ENCODE measurements around the gene UTP25.

UTP25 gene

DNA sequence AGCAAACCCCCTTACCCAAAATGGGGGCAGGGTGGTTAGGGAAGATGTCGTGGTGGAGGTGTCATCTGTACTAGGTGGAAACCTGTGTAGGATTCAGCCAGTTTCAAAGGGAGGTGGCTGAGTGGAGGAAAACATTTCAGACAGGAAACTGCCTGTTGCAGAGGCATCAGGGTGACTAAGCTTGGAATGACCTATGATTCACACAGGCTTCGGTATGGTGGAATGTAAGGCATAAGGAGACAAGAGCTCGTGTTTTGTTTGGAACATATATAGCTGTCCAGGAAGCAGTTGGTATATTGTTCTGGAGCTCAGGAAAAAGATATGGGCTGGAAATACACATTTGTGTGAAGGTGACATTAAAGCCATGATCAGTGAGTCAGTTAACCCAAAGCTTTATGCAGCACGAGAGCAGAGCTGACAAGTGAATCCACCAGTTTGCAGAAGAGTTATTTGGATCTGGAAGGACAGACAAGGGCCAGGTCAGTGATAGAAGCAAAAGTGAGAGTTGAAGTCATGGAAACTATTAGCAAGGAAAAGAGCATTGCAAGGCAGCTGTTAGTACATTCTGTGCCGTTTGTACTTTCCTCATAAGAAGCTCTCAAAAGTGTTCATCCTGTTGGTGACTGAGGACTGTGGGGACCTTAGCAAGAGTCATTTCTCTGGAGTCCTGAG, 12.2 kb downstream of the UTP25 start:
- peak; percentile 99 for DNase-seq (ENCODE audit: low spot score)

DNA sequence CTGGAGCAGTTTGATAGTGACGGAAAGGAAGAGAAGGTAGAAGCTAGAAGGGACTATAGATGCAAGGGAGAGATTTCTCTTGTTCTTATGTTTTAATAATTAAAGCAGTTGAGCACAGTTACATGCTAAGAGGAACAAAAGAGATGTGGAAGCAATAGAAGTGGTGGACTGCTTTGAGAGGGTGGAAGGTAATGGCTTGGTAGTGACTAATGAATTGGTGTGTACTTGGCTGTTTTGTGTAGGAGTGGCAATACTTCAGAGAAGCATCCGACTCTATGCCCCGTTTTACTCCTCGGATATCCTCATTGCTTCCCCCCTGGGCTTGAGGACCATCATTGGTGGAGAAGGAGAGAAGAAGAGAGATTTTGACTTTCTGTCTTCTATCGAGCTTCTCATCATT, 12.8 kb downstream of the UTP25 start:
- DNase-seq (ENCODE audit: low spot score), result no peak

DNA sequence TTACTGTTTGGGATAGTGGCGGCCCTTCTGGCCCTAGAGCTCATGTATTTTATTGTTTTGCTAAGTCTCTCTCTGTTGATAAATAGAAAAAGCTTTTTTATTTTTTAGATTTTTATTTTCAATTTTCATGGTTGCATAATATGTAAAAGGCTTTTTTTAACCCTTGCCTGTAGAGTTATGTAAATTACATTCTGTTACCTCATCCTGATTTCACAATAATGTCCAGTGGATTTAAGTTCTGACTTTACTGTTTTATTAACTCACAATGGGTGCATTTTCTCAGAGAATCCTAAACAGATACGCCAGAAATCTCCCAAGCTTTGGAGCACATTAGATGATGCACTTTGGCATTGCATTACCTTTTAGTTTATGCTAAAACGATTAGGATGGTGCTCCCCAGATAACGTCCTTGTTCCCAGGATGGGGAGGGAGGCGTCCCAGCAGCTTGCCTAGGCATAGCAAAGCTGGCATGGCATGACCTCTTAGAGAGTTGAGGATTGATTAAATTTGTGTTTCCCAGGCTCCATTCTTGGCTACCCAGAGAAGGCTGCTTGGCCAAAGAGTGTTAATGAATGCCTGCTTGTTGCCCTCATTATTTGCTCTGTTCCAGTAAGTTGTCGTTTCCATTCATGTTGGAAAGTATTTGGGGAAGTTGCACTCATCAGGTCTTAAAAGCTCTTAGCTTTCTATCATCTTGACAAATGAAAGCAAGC, 17.1 kb downstream of the UTP25 start:
- DNase-seq (ENCODE audit: low spot score), result no peak

DNA sequence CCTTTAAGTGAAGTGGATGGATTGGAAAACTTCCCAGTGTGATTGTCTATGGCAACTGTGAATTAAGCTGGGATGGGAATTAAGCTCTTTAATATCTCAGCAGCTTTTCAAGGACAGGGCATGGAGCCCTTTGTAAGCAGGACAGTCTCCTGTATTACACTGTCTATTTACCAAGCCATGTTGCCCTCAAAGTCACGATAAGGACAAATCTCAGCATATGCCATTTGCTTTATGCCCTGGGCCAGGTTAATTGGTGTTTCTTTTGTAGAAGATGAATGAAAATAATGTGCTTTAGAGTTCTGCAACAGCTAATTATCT, 17.6 kb downstream of the UTP25 start:
- no peak for DNase-seq (ENCODE audit: low spot score)

DNA sequence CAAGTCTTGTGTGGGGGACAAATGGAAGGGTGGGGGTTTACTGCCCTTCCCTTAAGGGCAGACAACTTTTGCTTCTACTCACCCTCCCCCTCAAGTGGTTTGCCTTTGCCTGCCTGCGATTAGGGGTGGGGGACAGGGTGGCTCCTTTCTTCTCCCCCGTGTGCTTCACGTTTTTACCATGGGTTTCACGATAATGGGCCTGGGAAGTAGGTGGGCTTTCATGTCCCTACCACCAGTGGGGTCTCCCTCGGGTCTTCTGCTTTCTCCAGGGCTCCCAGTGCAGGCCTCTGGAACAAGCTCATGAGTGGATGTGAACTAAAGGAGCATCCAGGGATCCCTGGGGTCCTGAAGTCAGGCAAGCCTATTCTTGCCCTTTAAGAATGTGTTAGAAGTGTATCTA, 21.6 kb downstream of the UTP25 start:
- no peak for DNase-seq (ENCODE audit: low spot score)

DNA sequence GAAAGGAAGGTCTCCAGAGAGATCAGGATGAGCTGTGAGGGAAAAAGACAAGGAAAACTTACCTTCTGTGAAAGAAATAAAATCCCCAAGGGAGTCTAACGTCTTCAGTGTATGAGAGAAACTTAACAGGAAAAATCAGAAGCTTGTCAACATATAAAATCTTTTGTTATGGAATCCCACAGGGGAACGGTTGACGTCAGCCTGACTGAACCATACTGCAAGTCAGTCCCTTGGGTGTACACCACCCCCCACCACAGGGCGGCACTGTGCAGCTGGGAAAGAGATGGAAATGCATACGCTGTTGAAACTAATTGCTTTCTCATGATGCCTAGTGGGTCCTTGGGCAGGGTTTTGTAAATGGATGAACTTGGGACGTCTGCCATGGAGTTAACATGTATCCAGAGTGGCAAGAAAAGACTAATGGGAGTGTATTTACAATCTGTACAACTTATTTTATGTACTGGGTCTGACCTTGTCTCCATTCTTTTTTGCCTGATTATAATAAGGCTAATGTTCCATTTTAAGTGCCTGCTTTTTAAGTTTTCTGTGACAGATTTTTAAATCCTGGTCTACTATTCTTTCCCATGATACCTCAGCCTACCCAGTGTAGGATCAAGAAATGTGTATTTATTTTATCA, 22.7 kb downstream of the UTP25 start:
- DNase-seq (ENCODE audit: low spot score), result peak; percentile 93

DNA sequence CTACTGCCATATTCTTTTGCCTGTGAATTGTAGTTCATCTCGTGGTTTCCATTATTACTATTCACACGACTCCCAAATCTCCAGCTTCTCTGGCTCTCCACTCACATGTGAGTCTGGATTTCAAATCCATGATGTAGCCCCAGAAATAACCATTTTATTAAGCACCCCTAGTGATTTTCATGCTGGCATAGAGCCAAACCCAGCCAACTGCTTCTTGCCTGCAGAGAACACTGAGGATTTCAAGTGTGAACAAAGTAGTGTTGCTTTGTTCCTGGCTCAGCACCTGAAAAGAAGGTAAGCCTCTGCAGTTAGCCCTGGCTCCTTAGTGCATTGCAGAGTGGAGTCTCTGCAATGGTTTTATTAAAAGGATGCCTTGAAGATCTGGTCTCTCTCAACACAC, 25.9 kb downstream of the UTP25 start:
- DNase-seq (ENCODE audit: low spot score), result no peak

DNA sequence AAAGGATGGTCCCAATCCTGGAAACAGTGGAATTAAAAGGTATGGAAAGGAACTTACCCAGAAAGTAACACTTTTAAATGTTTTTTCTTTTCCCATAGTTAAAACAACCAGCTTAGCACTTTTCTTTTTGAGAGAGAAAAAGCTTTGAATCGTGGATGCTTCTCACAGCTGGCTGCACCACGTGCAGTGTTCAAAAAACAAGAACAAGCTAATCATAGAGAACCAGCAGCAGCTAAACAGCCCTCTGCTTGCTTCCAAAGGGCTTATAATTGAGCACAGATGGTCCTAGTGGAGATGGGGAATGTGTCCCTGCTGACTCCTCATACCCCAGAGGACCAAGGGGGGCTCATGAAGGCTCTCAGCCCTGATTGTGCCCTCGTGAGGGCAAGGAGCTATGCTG, 26.4 kb downstream of the UTP25 start:
- no peak for DNase-seq (ENCODE audit: low spot score)

DNA sequence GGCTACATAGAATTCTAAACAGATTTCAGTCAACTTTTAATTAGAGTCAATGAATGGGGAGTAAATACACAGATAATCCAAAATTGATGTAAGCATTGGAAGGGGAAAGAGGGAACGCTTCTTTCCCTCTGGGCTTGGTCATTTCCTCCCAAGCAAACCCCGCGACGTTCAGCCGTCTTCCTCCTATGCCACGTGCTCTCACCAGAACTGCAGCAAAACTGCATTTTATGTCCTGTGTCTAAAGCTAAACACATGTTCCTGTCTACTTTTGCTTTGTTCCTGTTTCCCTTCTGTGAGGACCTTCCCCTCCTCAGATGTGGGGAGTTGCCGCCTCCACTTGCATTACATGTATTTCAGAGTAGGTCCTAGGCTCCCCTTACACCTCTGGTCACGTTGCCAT, 27.2 kb downstream of the UTP25 start:
- no peak for DNase-seq (ENCODE audit: low spot score)

DNA sequence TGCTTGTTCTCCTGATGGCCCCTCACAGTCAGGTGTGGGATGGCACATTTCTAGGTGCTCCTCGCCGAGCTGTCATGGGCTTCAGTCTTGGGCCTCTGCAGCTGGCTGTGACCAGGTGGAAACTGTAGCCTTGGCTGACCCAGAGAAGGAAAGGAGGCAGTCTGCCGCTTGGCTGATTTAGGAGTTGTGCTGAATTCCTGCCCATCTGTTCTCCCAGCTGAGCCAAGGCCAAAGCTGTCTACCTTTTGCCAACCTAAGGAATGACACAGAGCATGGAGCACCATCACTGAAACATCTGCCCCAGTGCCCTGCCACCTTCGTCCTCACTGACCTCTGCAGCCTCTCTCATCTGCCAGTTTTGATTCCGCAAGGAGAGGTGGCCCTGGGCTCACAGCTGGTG, 27.9 kb downstream of the UTP25 start:
- DNase-seq (ENCODE audit: low spot score), result no peak

DNA sequence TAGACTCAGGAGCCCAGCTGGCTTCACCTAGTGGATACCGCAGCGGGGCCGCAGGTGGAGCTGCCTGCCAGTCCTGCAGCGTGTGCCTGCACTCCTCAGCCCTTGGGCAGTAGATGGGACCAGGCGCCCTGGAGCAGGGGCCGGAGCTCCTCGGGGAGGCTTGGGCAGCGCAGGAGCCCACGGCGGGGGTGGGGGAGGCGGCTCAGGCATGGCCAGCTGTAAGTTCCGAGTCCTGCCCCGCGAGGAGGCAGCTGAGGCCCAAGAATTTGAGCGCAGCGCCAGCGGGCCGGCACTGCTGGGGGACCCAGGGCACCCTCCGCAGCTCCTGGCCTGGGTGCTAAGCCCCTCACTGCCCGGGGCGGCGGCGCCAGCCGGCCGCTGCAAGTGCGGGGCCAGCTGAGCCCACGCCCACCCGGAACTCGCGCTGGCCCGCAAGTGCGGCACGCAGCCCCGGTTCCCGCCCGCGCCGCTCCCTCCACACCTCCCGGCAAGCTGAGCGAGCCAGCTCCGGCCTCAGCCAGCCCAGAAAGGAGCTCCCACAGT, 30.9 kb downstream of the UTP25 start:
- DNase-seq (ENCODE audit: low spot score), result no peak

DNA sequence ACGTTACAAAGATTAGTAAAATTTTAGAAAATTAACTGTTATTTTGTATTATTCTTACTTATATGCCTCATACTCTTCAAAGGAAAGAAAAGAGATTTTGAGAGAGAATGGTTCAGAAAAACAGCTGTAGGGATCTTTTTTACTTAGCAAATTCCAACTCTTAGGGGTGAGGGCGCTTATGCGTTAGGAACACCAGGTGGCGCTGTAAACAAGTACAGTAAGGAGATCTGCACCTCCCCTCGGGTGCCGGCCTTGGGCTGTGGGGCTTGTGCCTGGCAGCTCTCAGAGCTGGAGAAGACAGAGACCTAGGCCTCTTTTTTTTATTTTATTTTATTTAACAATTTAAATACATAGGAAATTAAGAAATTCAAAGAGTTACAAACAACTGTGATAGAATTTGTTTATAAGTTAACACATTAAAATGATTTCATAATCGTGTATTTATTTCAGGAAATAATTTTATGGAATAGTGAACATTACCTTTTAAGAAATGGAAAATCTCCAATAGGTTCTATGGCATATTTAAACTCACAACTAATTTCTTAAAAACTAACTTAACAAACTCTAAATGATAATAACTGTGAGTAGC, 32.6 kb downstream of the UTP25 start:
- DNase-seq (ENCODE audit: low spot score), result peak; percentile 86

DNA sequence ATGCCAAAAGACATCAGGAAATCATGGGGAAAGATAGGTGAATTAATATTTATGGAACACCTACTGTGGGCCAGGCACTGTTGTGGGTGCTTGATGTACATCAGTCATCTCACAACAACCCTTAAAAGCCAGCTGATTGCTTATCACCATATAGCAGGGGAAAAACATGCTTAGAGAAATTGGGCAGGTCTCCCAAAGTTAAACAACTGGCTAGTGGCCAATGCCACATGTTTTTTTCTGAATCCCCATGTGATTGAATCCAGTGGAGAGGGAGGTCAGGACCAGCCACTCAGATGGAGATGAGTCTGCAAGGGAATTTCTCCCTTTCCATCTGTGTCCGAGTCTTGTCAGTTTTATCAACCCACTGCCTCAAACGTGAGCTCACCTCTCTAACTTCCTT, 33.5 kb downstream of the UTP25 start:
- DNase-seq (ENCODE audit: low spot score), result no peak

DNA sequence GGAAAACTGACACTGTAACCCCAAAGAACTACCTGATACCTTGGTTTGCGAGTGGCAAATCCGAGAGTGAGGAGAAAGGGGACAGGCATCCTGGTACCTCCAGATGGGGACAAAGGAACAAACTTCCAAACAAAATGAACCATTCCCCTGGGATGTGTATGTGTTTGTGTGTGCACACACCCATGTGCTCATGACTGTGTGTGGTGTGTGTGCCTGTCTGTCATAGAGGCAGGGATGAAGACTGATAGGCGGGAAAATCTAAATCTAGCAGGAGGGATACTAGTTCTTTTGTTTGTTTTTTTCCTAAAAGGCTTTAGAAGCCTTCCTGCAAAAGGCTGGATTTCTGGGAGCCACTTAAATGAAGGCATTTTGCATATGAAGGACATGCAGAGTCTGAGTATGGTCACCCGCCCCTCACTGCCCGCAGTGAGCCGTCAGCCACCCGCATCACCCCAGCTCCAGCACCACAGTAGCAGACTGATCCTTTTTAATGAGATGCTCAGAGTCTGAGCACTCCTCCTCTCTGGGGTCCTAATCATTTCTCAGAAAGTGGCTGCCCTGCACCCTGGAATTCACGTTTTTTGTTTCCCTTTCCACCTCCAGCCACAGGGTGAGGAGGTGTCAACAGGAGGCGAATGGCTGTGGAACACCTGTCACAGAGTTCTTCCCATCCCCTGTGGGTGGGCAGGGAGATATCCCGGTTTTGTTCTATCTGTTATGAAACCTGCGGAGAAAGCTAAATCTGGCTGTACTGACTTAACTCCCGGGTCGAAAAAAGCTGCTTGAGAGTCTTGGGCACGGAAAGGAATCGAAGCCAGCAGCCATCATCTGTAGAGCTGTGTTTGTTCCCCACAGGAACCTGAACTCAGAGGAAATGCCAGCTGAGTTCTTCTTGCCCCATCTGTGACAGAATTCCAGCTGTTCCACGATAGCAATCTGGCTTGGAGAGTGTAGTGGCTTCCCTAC, 34.9 kb downstream of the UTP25 start:
- DNase-seq (ENCODE audit: low spot score), result no peak

DNA sequence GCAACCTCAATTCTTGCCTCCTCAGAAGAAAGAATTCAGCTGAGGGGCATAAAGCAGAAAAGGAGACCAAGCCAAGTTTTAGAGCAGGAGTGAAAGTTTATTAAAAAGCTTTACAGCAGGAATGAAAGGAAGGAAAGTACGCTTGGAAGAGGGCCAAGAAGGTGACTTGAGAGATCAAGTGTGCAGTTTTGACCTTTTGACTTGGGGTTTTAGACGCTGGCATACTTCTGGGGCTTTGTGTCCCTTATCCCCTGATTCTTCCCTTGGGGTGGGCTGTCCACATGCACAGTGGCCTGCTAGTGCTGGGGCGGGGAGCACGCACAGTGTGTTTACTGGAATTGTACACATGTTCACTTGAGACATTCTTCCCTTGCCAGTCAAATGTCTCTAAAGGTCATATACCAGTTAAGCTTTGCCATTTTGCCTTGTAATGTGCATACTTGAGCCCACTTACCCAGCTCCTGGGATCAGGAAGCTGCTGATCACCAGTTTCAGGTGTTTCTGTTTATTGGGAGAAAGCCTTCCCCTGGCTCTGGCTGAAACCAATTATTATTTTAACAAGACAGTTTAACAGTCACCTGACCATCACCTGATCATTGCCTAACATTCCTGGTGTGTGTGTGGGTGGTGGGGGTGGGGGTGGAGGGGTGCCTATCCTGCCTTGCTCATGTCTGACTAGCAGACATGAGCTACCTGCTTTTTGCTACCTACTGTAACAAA, 36.2 kb downstream of the UTP25 start:
- DNase-seq (ENCODE audit: low spot score), result no peak

DNA sequence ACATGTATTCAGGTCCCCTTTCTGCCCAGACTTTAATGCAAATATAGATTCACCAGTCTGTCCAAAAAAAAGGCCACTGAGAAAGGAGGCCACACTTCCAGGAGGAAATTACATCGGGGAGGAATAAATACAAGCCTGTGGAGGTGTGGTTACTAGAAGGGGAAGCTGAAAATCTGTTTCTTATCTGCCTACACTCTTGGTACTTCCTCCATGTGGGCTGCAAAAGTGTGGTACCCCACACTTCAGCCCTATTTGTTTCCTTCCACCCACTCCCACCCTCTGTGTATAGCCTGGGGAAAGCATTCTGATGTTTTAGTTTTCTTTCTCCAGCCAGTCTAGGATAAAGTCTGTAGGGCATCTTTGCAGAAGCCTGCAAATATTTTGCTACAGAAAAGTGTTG, 38.4 kb downstream of the UTP25 start:
- no peak for DNase-seq (ENCODE audit: low spot score)

DNA sequence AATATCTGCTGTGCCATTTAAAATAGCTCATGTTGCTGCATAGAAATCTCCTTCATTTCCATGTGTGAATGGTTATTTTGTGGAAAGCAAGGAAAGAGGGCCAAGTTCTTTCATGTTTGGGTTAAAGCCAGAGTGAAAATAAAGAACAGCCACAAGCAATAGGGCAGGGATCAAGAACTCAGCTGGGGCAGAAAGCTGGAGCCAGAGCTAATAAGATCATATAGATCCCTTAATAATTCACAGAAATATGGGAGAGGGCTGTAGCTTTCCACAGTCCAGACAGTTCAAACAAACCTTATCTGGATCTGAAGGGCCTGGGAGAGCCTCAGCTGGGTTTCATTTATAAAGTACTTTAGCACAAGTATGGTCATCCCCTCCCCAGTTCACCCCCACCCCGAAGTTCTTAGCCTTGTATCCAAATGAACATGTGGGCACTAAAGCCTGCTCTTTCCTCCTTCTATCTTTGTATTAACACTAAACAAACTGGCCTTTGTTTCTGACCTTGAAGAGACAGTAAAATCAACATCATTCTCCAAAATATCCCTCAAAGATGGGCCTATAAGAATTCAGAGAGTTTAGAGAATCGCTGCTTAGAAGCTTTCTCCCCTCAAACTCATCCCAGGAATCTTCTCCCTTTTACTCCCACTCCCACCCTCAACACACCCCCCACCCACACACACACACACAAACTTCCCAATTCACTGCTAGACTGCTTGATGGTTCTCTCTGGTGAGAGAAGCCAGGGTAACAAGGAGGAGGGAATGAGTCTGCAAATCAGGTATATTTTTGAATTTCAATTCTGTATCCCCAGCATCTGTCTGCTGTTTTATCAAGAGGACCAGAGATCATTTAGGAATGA, 41.7 kb downstream of the UTP25 start:
- peak; percentile 48 for DNase-seq (ENCODE audit: low spot score)

DNA sequence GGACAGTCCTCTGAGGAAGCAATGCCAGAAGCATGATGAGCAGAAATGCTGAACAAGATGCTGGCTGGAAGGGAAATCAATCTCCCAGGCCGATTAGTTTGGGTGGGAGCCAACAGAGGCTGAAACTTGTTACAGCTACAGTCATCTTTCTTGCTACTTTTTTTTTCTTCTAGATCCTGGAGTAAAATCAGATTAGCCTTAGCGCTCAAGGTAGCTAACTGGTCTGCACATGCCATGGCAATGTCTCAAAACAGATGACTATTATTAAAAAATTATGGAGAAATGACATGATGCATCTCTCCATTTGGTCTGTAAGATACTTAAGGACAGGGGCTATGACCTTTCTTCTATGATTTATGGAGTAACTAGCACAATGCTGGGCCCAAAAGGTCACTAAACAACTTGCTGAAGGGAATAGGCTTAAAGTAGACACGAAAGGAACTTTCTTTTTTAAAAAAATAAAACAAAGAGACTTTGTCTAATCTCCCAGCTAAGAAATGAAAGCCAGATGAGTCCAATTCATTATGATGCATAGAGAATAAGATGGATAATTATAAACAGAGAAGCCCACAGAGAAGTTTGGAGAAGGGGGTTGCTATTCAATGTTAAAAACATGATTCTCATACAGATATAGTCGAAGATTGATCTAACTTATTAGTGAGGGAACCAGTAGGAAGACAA, 42.5 kb downstream of the UTP25 start:
- DNase-seq (ENCODE audit: low spot score), result no peak

DNA sequence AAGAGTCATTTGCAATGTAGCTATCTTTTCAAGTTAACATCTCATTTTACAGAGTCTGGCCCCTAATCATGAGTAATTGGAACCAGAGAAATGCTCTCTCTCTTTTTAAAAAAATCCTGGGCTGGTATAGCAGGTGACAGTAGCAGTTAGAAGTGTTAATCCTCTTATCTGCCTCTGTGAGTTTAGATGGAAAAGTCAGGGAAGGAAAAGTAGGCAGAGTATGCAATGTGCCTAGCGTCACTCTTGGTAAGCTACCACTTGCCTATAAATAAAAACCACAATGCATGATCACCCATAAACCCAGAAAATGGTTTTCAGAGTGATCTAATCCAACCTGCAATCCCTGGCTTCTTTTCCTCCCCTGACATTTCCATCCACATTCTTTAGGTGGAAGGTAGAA, 43.2 kb downstream of the UTP25 start:
- no peak for DNase-seq (ENCODE audit: low spot score)

DNA sequence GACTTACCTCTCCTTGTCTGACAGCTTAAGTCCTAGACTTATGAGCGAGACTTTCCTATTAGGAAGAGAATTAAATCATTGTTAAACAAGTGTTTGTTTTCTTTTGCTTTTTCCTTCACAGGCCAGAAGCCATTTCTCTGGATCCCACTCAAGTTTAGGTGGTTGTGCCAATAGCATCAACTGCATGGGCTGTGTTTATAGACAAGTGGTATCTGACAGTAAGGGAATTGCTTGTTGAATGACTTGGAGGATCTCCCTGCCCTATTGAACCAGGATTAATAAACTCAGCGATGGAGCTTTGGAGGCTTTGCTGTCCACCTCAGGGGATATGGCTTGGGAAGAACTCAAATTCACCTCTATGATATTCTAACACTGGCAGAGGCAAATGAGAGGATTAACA, 43.7 kb downstream of the UTP25 start:
- no peak for DNase-seq (ENCODE audit: low spot score)
